CD4-positive, alpha-beta T cell treated with Interleukin-17A for 1 hour (primary cell): ENCODE measurements around the gene LMF2.

Experiments
- DNase-seq: peaks from one replicate; pipeline ENCODE4 v3.0.0-alpha.2; 2020

Gene LMF2

DNA sequence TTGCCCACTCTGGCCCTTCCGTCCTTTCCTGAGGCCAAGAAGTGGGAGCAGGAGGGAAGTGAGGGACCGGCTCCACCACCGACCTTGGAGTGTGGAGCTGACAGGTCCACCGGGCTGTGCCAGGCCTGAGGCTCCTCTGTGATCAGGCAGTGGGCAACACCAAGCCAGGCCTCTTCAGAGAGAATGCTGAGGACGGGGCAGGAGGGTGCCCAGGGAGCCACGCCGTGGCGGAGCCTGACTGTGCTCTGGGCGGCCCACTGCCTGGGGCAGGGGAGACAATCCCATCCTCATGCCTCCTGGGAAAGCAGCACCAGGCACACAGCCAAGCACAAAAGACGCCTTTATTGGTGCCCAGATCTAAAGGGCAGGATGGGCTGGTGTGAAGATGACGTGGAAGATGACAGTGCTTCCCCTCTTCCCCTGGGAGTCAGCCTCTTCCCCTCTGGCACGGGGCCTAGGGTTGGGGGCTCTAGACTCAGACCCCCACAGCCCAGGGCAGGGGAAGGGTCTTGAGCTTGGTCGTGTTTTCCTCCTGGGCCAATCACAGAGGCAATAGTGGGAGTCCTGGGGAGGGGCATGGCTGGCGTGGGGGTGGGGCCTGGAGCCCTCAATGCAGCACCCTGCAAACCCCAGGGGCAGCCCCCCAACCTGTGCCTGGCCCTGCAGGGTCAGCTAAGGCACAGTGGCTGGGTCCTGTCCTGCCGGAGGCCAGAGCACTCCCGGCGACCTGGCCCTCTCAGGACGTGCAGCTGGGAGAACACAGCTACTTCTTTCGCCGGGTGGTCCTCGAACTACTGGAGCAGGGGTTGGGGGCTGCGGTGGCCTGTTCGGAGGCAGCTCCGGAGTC is 4.7 kb downstream of the LMF2 start:
- no peak for DNase-seq

GRCh38 chr22:50502096-50502495 is 5.4 kb downstream of the LMF2 start:
- no peak for DNase-seq

DNA sequence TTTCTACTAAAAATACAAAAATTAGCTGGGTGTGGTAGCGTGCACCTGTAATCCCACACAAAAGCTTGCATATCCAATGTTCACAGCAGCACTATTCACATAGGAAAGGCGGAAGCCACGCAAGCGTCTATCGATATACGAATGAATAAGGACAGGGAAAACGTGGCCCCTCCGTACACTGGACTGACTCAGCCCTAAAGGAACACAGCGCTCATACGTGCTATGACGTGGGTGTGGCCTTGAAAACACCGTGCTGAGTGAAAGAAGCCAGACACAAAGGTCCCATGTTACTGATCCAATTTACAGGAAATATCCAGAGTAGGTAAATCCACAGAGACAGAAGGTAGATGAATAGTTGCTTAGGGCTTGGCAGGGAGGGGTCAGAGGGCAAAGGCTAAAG is 7.0 kb downstream of the LMF2 start:
- DNase-seq, result no peak

- DNase-seq, result peak; percentile 83
Measured at GRCh38 chr22:50498322-50498890, 9.1 kb downstream of the LMF2 start.

DNA sequence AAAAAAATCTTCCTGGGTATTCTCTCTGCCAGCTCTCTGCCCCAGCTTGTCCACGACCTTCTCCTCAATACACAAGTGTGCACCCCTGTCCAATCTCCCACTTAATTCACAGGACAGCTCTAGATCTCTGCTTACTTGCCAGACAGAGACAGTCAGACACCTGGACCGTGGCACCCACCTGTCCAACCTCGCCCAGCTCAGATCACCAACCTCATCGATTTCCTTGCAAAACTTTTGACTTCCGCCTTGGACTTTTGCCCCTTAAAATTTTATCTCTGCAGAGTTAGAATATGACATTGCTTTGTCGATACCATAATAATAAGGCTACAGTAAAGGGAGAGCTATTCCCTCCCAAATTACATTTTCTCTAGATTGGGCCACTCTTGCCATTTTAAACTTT is 10.4 kb downstream of the LMF2 start:
- no peak for DNase-seq

DNA sequence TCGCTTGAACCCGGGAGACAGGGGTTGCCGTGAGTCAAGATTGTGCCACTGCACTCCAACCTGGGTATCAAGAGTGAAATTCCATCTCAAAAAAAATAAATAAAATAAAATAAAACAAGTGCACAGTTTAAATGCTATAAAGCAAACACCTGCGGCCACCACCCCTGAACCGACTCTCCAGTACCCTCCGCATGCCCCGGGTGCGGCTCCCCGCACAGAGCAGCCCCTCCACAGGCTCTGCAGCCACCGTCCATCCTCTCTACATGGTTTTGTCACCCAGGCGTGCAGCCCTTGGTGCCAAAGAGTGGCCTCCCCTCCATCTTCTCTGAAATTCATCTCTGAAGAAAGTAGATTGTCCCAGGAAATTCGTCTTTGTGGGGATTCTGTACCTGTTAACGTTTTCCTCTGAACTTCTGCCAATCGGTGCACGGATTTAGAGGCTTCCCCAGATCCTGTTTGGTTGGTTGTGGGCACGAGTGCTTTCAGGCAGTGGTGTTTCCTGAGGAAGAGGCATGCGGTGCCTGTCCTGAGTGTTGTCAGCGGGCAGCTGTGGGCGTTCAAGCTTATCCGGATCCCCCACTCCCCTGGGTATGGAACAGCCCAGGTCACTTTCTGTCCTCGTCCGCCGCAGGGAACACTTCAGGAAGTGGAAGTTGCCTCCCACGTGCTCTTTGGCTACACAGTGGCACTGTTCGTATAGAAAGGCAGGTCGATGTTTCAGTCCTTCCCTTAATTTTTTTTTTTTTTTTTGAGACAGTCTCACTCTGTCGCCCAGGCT is 16.8 kb downstream of the LMF2 start:
- DNase-seq, result no peak

DNA sequence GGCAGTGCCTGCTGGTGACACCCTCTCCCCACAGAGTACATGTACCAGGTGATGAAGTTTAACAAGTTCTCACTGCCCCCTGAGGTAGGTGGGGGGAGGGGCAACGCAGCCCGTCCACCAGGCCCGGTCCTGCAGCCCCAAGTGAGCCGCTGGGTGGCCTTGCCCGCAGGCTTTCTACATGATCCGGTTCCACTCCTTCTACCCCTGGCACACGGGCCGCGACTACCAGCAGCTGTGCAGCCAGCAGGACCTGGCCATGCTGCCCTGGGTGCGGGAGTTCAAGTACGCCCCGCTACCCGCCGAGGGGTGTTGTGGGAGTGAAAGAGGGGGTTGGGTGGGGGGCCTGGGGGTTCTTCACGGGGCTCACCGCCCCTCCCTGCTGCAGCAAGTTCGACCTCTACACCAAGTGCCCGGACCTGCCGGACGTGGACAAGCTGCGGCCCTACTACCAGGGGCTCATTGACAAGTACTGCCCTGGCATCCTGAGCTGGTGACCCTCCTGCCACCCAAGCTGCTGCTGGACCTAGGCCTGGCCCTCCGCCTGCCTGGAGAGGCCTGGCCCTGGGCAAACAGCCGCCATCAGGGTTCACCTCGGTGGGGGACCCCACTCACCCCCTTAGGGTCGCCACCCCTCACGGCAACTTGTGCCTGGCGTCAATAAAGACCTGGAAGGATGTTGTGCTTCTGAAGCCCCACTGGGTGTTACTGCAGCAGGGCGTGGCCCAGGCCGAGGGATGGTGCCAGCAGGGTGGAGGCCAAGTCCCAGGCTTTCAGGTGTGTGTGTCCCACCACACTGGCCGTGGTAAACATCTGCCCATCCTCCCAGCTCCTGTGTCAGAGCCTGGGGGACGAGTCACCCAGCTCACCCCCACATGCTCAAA is 17.9 kb downstream of the LMF2 start:
- no peak for DNase-seq

- DNase-seq, result no peak
Measured at GRCh38 chr22:50488886-50489285, 18.6 kb downstream of the LMF2 start.

- DNase-seq, result no peak
Measured at GRCh38 chr22:50488006-50488677, 19.4 kb downstream of the LMF2 start.

GRCh38 chr22:50487290-50488005 is 20.1 kb downstream of the LMF2 start:
- DNase-seq, result no peak

GRCh38 chr22:50486561-50487289 is 20.8 kb downstream of the LMF2 start, which contains the start of gene MIOX:
Gene MIOX (plus strand): TSS chr22:50486859. CDS start chr22:50486898, 39 bp downstream.
- DNase-seq, result no peak

GRCh38 chr22:50485221-50486131 is 22.0 kb downstream of the LMF2 start:
- DNase-seq, result no peak

DNA sequence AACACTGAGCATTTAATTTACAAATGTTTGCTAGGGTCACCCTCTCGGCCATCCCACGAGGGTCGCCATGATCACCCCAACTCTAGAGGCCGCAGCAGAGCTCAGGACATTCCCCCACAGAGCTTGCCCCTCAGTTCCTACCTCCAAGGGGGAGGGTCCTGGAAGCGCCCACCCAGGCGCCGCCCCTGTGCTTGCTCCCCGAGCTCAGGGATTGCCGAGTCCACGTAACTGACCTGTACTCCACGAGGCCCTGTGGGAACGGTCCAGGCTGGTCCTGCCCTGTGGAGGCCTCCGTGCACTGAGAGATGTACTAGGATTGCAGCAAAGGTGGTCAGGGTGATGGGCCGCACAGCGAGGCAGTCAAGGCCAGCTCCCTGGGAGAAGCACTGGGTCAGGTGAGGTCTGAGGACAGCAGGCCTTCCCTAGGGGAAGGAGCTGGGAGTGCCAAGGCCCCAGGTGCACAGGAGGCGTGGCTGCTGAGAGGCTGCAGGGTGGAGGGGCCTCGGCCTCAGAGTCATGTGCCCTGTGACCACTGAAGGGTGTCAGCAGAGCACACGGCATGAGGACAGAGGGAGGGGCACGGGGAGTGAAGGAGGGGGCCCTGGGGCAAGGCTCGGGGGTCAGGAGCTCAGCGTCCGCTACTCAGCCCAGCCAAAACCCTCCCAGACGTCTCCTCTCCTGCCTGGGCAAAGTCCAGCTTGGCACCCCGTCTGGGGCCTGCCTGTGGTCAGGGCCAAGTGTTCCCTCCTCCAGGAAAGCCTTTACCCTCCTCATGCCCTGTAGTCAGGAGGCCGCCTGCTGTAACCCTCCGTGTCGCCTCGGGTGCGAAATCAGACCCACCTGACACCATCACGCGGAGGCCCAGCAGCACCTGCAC is 23.3 kb downstream of the LMF2 start:
- DNase-seq, result no peak

DNA sequence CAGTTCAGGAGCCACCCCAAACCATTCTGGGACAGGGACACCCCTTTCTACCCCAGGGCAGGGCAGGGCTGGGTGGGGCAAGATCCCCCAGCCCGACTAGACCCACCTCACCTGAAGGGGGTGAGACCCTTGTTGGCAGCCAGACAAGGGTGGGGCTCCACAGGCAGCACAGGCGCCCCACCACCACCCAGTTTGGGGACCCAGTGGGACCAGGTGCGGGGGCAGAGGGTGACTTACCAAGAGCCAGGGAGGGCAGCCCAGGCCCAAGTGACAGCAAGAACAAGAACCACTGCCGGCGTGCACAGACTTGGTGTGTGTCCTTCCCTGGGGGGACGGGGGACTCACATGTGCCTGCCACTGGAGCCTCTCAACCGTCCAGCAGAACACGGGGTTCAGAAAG is 23.9 kb downstream of the LMF2 start:
- no peak for DNase-seq

GRCh38 chr22:50483106-50483505 is 24.4 kb downstream of the LMF2 start:
- DNase-seq, result no peak

- no peak for DNase-seq
Measured at GRCh38 chr22:50482107-50483074, 25.1 kb downstream of the LMF2 start.

DNA sequence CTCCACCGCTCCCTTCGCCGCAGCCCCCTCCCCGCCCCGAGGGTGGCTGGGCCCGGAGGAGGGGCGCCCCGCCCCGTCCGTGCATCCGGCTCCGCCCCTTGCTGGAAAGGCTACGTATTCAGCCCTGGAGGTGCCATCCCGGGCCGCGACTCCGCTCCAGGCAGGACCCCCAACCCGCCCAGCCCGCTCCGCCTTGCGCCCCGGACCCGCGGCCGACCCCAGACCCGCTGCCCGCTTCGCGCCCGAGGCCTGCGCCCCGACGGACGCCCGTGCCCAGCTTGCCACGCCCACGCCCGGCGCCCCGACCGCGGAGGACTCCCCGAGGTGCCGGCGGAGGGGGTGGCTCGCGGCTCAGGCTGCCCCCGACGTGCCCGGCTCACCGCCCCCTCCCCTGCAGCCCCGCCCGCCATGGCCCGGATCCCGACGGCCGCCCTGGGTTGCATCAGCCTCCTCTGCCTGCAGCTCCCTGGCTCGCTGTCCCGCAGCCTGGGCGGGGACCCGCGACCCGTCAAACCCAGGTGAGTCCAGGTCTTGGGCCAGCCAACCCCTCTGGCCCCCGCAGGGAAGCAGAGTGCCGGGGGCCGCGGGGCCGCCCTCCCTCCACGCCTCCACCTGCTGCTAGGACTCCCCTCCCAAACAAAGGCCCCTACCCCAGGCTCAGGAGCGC is 25.9 kb downstream of the LMF2 start, which contains the start of gene ADM2:
ADM2 (plus strand) TSS at position 104 of the 667 bp plus-strand sequence; CDS start at position 409, 305 bp downstream.
- peak; percentile 72 for DNase-seq
